ENCODE data around the gene UBE2F. TPM values are rescaled to one million over a fixed set of nuclear protein-coding genes. Genes with fewer than 3 reads are reported as not detected.
"Not testable (repeated sequence)": the region's sequence is repeated elsewhere in the genome, so short reads cannot be mapped to it uniquely, and the experiment has no call there.

UBE2F gene
- total RNA-seq, 1 donor from 2014 or later: 41.2 TPM

GRCh38 chr2:237964194-237964577 lies 2.6 kb upstream of the UBE2F start:
- ChIA-PET POLR2A (no interaction called here), CTCF (no interaction called here)
- Mint-ChIP-seq H3K36me3 (ENCODE audit: low read depth) (no peaks in the 10 kb centered on the region), H3K4me3 (no peak overlapping the region), H3K27ac (no peak overlapping the region), H3K9me3 (peaks cover 9% of the 10 kb centered on the region), H3K27me3 (no peaks in the 10 kb centered on the region), H3K4me1 (peaks cover 21% of the 10 kb centered on the region)
- no peak for DNase-seq
- TF ChIP-seq CTCF (IDR thresholded peaks at IDR 0.05): no peak
- intact Hi-C loops (cut with micrococcal nuclease): loop anchor here (10.0 kb wide), 2 partner anchors 269 to 461 kb away; partner anchors contain the start of gene ASB1
- ATAC-seq (ENCODE audit: low read depth): no peak

GRCh38 chr2:237964578-237965404 lies 2.0 kb upstream of the UBE2F start:
- CTCF ChIA-PET: no interaction called here

DNA sequence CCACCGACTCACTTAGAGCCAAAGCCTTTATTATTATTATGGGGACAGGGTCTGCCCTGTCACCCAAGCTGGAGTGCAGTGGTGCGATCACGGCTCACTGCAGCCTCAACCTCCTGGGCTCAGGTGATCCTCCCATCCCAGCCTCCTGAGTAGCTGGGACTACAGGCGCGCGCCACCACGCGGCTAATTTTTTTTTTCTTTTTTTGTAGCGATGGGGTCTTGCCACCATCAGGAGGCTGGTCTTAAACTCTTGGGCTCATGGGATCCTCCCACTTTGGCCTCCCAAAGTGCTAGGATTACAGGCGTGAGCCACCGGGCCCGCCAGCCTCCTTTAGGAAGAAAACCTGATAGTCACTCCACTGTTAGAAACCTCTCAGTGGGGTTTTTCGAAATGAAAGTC lies 970 bp upstream of the UBE2F start:
- DNase-seq; H3K27me3 Mint-ChIP-seq; ATAC-seq (ENCODE audit: low read depth); H3K27ac Mint-ChIP-seq; CTCF ChIA-PET; H3K9me3 Mint-ChIP-seq; H3K36me3 Mint-ChIP-seq (ENCODE audit: low read depth); POLR2A ChIA-PET: not testable (repeated sequence)
- Mint-ChIP-seq H3K4me3 (peak overlapping the region; percentile 84), H3K4me1 (peaks cover 34% of the 10 kb centered on the region)
- intact Hi-C loops (cut with micrococcal nuclease): loop anchor here (1.0 to 10.0 kb wide), 7 partner anchors 32 to 459 kb away; partner anchors contain the start of gene ASB1

More at GRCh38 chr2:237964578-237965404, 2.0 kb upstream of the UBE2F start:
- intact Hi-C loops (cut with micrococcal nuclease): loop anchor here (5.0 to 10.0 kb wide), 3 partner anchors 270 to 460 kb away; partner anchors contain the start of gene ASB1
- POLR2A ChIA-PET: no interaction called here
- peaks cover 27% of the 10 kb centered on the region for H3K4me1 Mint-ChIP-seq
- no peaks in the 10 kb centered on the region for H3K27me3 Mint-ChIP-seq
- peaks cover 2% of the 10 kb centered on the region for H3K36me3 Mint-ChIP-seq (ENCODE audit: low read depth)
- no peak for TF ChIP-seq CTCF (IDR thresholded peaks at IDR 0.05)
- ATAC-seq (ENCODE audit: low read depth) (no peak), DNase-seq (no peak)
- no peak overlapping the region for H3K27ac Mint-ChIP-seq
- no peak overlapping the region for H3K4me3 Mint-ChIP-seq
- peaks cover 9% of the 10 kb centered on the region for H3K9me3 Mint-ChIP-seq

- DNase-seq (no peak), ATAC-seq (ENCODE audit: low read depth) (no peak)
- TF ChIP-seq CTCF (IDR thresholded peaks at IDR 0.05): no peak
- intact Hi-C loops (cut with micrococcal nuclease): loop anchor here (1.0 to 10.0 kb wide), 7 partner anchors 32 to 459 kb away; partner anchors contain the start of gene ASB1
- Mint-ChIP-seq H3K4me3 (peak overlapping the region; percentile 84), H3K36me3 (ENCODE audit: low read depth) (peaks cover 2% of the 10 kb centered on the region), H3K9me3 (peaks cover 8% of the 10 kb centered on the region), H3K27me3 (no peaks in the 10 kb centered on the region), H3K4me1 (peaks cover 34% of the 10 kb centered on the region), H3K27ac (no peak overlapping the region)
- CTCF ChIA-PET: no interaction called here
- POLR2A ChIA-PET: no interaction called here
Measured at GRCh38 chr2:237966250-237966564, 607 bp upstream of the UBE2F start.

DNA sequence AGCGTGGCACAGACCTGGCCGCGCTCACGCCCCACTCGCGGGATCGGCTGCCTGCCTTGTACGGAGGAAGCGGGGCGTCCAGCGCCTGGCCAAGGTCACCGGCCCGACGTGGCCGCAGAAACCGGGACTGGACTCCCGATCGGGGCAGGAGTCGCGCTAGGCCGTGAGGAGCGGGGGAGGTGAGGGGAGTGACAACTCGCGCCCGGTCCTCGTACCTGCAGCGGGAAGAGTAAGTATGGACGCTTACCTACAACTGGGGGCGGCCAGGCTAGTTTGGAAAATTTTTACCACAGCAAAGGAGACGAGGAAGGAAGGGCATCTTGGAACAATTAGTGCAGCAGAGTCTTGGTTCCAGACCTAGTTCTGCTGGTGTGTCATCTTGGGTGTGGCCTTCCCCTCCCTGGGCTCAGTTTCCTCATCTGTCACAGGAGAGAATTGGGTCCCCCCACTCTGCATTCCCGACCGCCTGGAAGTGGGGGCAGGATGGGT lies 693 bp downstream of the UBE2F start:
- Mint-ChIP-seq H3K27me3 (no peaks in the 10 kb centered on the region), H3K4me1 (peaks cover 34% of the 10 kb centered on the region), H3K36me3 (ENCODE audit: low read depth) (peaks cover 2% of the 10 kb centered on the region), H3K27ac (peak overlapping the region; percentile 74), H3K4me3 (peak overlapping the region; percentile 84), H3K9me3 (peaks cover 5% of the 10 kb centered on the region)
- CTCF ChIA-PET: interaction anchor here (1.4 kb wide), 1 partner anchor 295 kb away, joined by 5 read pairs; no protein-coding TSS in a partner anchor
- no peak for TF ChIP-seq CTCF (IDR thresholded peaks at IDR 0.05)
- DNase-seq (peak; percentile 28), ATAC-seq (ENCODE audit: low read depth) (no peak)
- POLR2A ChIA-PET: interaction anchor here (1.0 kb wide), 1 partner anchor 70 kb away, joined by 3 read pairs; no protein-coding TSS in a partner anchor
- intact Hi-C loops (cut with micrococcal nuclease): loop anchor here (2.0 to 10.0 kb wide), 4 partner anchors 131 to 457 kb away; partner anchors contain the start of gene ASB1
